22Rv1 (cell line): Measurements from ENCODE around the gene OR4X2.
"Not testable (repeated sequence)": the region's sequence is repeated elsewhere in the genome, so short reads cannot be mapped to it uniquely, and the experiment has no call there.

Source experiments
- CTCF ChIP-seq: fragments of 450-650 bp; IDR thresholded peaks from 2 replicates; pipeline ENCODE4 v1.5.1; 2017; ENCODE audit warnings: mild to moderate bottlenecking
- ZFX ChIP-seq: fragments of 450-650 bp; IDR thresholded peaks from 2 replicates; pipeline ENCODE4 v1.6.1; 2017; ENCODE audit warnings: antibody characterized with exemption, borderline replicate concordance

- not testable (repeated sequence) for TF ChIP-seq CTCF, ZFX
Measured at GRCh38 chr11:48230057-48230456, 14.8 kb upstream of the OR4X2 start.
